HepG2 (cell line): ENCODE measurements around the gene FCGBP. TPM values are rescaled to one million over a fixed set of nuclear protein-coding genes. Genes with fewer than 3 reads are reported as not detected.

ENCODE experiments used
- BORCS8-MEF2B ChIP-seq: sonication (generic); formaldehyde crosslinking; IDR thresholded peaks from 2 replicates; pipeline ENCODE4 v1.8.0; 2022; ENCODE audit warnings: mild to moderate bottlenecking, missing genetic modification reagents
- DMAP1 ChIP-seq: IDR thresholded peaks from 2 replicates; pipeline ENCODE4 v1.6.1; 2016
- PATZ1 ChIP-seq: sonication (generic); formaldehyde crosslinking; IDR thresholded peaks from 2 replicates; pipeline ENCODE4 v1.4.0; 2020; ENCODE audit warnings: missing genetic modification reagents
- PHF8 ChIP-seq: sonication (generic); formaldehyde crosslinking; IDR thresholded peaks from 2 replicates; pipeline ENCODE4 v1.5.0; 2020; ENCODE audit warnings: missing genetic modification reagents
- POGK ChIP-seq: sonication (generic); formaldehyde crosslinking; conservative IDR thresholded peaks from 2 replicates; pipeline ENCODE4 v1.8.0; 2022; ENCODE audit warnings: mild to moderate bottlenecking, moderate library complexity, missing genetic modification reagents
- PPARG ChIP-seq: conservative IDR thresholded peaks from 2 replicates; pipeline ENCODE4 v1.6.1; 2016; ENCODE audit warnings: missing biosample characterization, missing genetic modification reagents
- RARG ChIP-seq: sonication (generic); formaldehyde crosslinking; IDR thresholded peaks from 2 replicates; pipeline ENCODE4 v1.4.0; 2020; ENCODE audit warnings: low read depth, mild to moderate bottlenecking, missing genetic modification reagents
- SIX1 ChIP-seq: sonication (generic); formaldehyde crosslinking; IDR thresholded peaks from 2 replicates; pipeline ENCODE4 v1.4.0; 2020; ENCODE audit warnings: missing genetic modification reagents, borderline replicate concordance
- SMAD9 ChIP-seq: sonication (generic); formaldehyde crosslinking; IDR thresholded peaks from 2 replicates; pipeline ENCODE4 v1.5.1; 2020; ENCODE audit warnings: mild to moderate bottlenecking, missing genetic modification reagents
- SNAPC4 ChIP-seq: sonication (generic); formaldehyde crosslinking; IDR thresholded peaks from 2 replicates; pipeline ENCODE4 v1.4.0; 2020; ENCODE audit warnings: mild to moderate bottlenecking, missing genetic modification reagents
- SOX5 ChIP-seq: IDR thresholded peaks from 2 replicates; pipeline ENCODE4 v1.6.1; 2016; ENCODE audit warnings: borderline replicate concordance
- TOE1 ChIP-seq: sonication (generic); formaldehyde crosslinking; IDR thresholded peaks from 2 replicates; pipeline ENCODE4 v1.4.0; 2020; ENCODE audit warnings: mild to moderate bottlenecking, missing genetic modification reagents
- TP53 ChIP-seq: sonication (generic); formaldehyde crosslinking; conservative IDR thresholded peaks from 2 replicates; pipeline ENCODE4 v1.4.0; 2020; ENCODE audit warnings: missing genetic modification reagents
- ZBTB21 ChIP-seq: sonication (generic); formaldehyde crosslinking; IDR thresholded peaks from 2 replicates; pipeline ENCODE4 v1.4.0; 2020; ENCODE audit warnings: missing genetic modification reagents
- ZFP36L1 ChIP-seq: sonication (generic); formaldehyde crosslinking; IDR thresholded peaks from 2 replicates; pipeline ENCODE4 v1.8.0; 2022; ENCODE audit warnings: mild to moderate bottlenecking, missing genetic modification reagents, moderate library complexity
- ZFYVE20 ChIP-seq: sonication (generic); formaldehyde crosslinking; IDR thresholded peaks from 2 replicates; pipeline ENCODE4 v1.8.0; 2023; ENCODE audit warnings: low read depth, mild to moderate bottlenecking, moderate library complexity, missing genetic modification reagents, borderline replicate concordance
- ZNF17 ChIP-seq: sonication (generic); formaldehyde crosslinking; IDR thresholded peaks from 2 replicates; pipeline ENCODE4 v1.5.0; 2020; ENCODE audit warnings: mild to moderate bottlenecking, missing genetic modification reagents
- ZNF619 ChIP-seq: sonication (generic); formaldehyde crosslinking; IDR thresholded peaks from 2 replicates; pipeline ENCODE4 v1.4.0; 2020; ENCODE audit warnings: mild to moderate bottlenecking, missing genetic modification reagents
- ZNF678 ChIP-seq: sonication (generic); formaldehyde crosslinking; IDR thresholded peaks from 2 replicates; pipeline ENCODE4 v1.4.0; 2020; ENCODE audit warnings: mild to moderate bottlenecking, missing genetic modification reagents
- polyA plus RNA-seq, 8 experiments: library from polyadenylated mRNA; depleted of rRNA in 3 of 8; stranded (reverse) in 7 of 8; unstranded in 1 of 8; fragments of >200 nt; fragmentation: Illumina TruSeq in 4 of 8; extraction: Trizol in 4 of 8; gene quantifications; 2 replicates each; pipeline versions ENCODE4 v1.2.1 to v1.2.3, GENCODE V29; 2011 to 2016; ENCODE audit warnings: low read depth in 4 of 8, missing spikeins in 1 of 8, mixed read lengths in 1 of 8; ENCODE audit not compliant: insufficient read depth in 1 of 8
- total RNA-seq, 5 experiments: library from RNA; depleted of rRNA; stranded (reverse); fragments of >200 nt; fragmentation: Illumina TruSeq; extraction: Trizol; gene quantifications; 2 replicates each; pipeline ENCODE4 v1.2.3, GENCODE V29; 2016; ENCODE audit warnings: low read depth in 1 of 5
- TF ChIP-seq, protein P1 (sequence below): sonication (generic); formaldehyde crosslinking; IDR thresholded peaks from 2 replicates; pipeline ENCODE4 v1.5.0; 2020; ENCODE audit warnings: mild to moderate bottlenecking, missing genetic modification reagents
- TF ChIP-seq, protein P2 (sequence below): IDR thresholded peaks from 2 replicates; pipeline ENCODE4 v1.6.1; 2012; ENCODE audit warnings: inconsistent platforms

FCGBP gene
- total and polyA plus RNA-seq, 2 of the 13 experiments (the other 11 are each of a cell fraction or from before 2014, with no cell fraction given): 1.3 to 7.0 TPM

- TF ChIP-seq POGK: no peak
- 0 out of 2 replicates have a peak, but pooled peaks have one; percentile 52 for TF ChIP-seq RARG
- no peak for TF ChIP-seq PHF8 (CRISPR knock-in tag)
- no peak for TF ChIP-seq SMAD9
- no peak for TF ChIP-seq ZFYVE20 (CRISPR knock-in tag)
- TF ChIP-seq, protein P1, sequence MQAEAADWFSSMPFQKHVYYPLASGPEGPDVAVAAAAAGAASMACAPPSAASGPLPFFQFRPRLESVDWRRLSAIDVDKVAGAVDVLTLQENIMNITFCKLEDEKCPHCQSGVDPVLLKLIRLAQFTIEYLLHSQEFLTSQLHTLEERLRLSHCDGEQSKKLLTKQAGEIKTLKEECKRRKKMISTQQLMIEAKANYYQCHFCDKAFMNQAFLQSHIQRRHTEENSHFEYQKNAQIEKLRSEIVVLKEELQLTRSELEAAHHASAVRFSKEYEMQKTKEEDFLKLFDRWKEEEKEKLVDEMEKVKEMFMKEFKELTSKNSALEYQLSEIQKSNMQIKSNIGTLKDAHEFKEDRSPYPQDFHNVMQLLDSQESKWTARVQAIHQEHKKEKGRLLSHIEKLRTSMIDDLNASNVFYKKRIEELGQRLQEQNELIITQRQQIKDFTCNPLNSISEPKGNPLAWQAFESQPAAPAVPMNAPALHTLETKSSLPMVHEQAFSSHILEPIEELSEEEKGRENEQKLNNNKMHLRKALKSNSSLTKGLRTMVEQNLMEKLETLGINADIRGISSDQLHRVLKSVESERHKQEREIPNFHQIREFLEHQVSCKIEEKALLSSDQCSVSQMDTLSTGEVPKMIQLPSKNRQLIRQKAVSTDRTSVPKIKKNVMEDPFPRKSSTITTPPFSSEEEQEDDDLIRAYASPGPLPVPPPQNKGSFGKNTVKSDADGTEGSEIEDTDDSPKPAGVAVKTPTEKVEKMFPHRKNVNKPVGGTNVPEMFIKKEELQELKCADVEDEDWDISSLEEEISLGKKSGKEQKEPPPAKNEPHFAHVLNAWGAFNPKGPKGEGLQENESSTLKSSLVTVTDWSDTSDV (CRISPR knock-in tag): no peak
- TF ChIP-seq TOE1 (CRISPR knock-in tag): no peak
- TF ChIP-seq ZNF678 (CRISPR knock-in tag): no peak
- TF ChIP-seq PPARG (CRISPR knock-in tag): no peak
- no peak for TF ChIP-seq TP53 (CRISPR knock-in tag)
- no peak for TF ChIP-seq ZBTB21 (CRISPR knock-in tag)
- no peak for TF ChIP-seq BORCS8-MEF2B (CRISPR knock-in tag)
- TF ChIP-seq, protein P2, sequence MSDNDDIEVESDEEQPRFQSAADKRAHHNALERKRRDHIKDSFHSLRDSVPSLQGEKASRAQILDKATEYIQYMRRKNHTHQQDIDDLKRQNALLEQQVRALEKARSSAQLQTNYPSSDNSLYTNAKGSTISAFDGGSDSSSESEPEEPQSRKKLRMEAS: no peak
- no peak for TF ChIP-seq SIX1 (CRISPR knock-in tag)
- no peak for TF ChIP-seq DMAP1 (CRISPR knock-in tag)
- TF ChIP-seq ZNF619: no peak
- no peak for TF ChIP-seq PATZ1 (CRISPR knock-in tag)
- no peak for TF ChIP-seq SOX5
- no peak for TF ChIP-seq ZNF17 (CRISPR knock-in tag)
- no peak for TF ChIP-seq SNAPC4 (CRISPR knock-in tag)
- TF ChIP-seq ZFP36L1 (CRISPR knock-in tag): 0 out of 2 replicates have a peak, but pooled peaks have one; percentile 27
Observed at GRCh38 chr19:39970425-39970674, 35.9 kb upstream of the FCGBP start (continued).
